Activated naive CD8-positive, alpha-beta T cell treated with anti-CD3 and anti-CD28 coated beads, Interleukin-2, amount 50 U/mL, for 24 hours (primary cell): ENCODE data around the gene USP44.
A peak's percentile ranks its signal among the peaks of the same experiment; 100 is the strongest.

Experiments used
- ATAC-seq: fragments of 150-1000 bp; cut with Tn5 transposase; one replicate; pipeline ENCODE4 v1.10.0; 2021
- DNase-seq: peaks from one replicate; pipeline ENCODE4 v3.0.0; 2021
- H3K27ac Mint-ChIP-seq: one replicate; pipeline ENCODE4 v1.8.0; 2021; ENCODE audit warnings: mild to moderate bottlenecking, mixed read lengths
- H3K27me3 Mint-ChIP-seq: one replicate; pipeline ENCODE4 v1.8.0; 2021; ENCODE audit warnings: mixed read lengths
- H3K36me3 Mint-ChIP-seq: one replicate; pipeline ENCODE4 v1.8.0; 2021; ENCODE audit warnings: low read depth, mixed read lengths
- H3K4me1 Mint-ChIP-seq: one replicate; pipeline ENCODE4 v1.8.0; 2021; ENCODE audit warnings: mixed read lengths
- H3K4me3 Mint-ChIP-seq: one replicate; pipeline ENCODE4 v1.8.0; 2021; ENCODE audit warnings: mild to moderate bottlenecking, moderate library complexity, mixed read lengths
- H3K9me3 Mint-ChIP-seq: one replicate; pipeline ENCODE4 v1.8.0; 2021; ENCODE audit warnings: mixed read lengths

Gene USP44

GRCh38 chr12:95473884-95474659 is 77.2 kb downstream of the USP44 start, which contains the start of gene METAP2:
Gene METAP2, plus strand, starts transcription at chr12:95474152. Its CDS starts 28 bp downstream, at chr12:95474180.
- H3K4me3 Mint-ChIP-seq = peak within 1 kb of the TSS; percentile 98
- ATAC-seq = peak; percentile 99
- H3K36me3 Mint-ChIP-seq = peaks cover 46% of the 10 kb centered on the region
- DNase-seq = peak; percentile 94
- H3K9me3 Mint-ChIP-seq = no peaks in the 10 kb centered on the region
- peak within 1 kb of the TSS; percentile 99 for H3K27ac Mint-ChIP-seq
- H3K4me1 Mint-ChIP-seq = peaks cover 45% of the 10 kb centered on the region
- H3K27me3 Mint-ChIP-seq = no peaks in the 10 kb centered on the region

GRCh38 chr12:95473231-95473883 is 77.9 kb downstream of the USP44 start:
- H3K27ac Mint-ChIP-seq = peak overlapping the region; percentile 99
- no peaks in the 10 kb centered on the region for H3K9me3 Mint-ChIP-seq
- H3K4me1 Mint-ChIP-seq = peaks cover 38% of the 10 kb centered on the region
- DNase-seq (peak; percentile 23), ATAC-seq (no peak)
- H3K4me3 Mint-ChIP-seq = peak overlapping the region; percentile 98
- H3K27me3 Mint-ChIP-seq = no peaks in the 10 kb centered on the region
- peaks cover 39% of the 10 kb centered on the region for H3K36me3 Mint-ChIP-seq

GRCh38 chr12:95470300-95470699 is 81.0 kb downstream of the USP44 start:
- DNase-seq = no peak
- Mint-ChIP-seq H3K36me3 (peaks cover 12% of the 10 kb centered on the region), H3K4me3 (no peak overlapping the region), H3K27ac (no peak overlapping the region), H3K4me1 (peaks cover 13% of the 10 kb centered on the region), H3K9me3 (no peaks in the 10 kb centered on the region), H3K27me3 (no peaks in the 10 kb centered on the region)
- ATAC-seq = no peak
